Endodermal cell (in vitro differentiated cells): ENCODE results near the gene ARHGAP26. TPM values are rescaled to one million over a fixed set of nuclear protein-coding genes. Genes with fewer than 3 reads are reported as not detected.

Source experiments
- DNase-seq: peaks from one replicate; pipeline ENCODE4 v3.0.0-alpha.2; 2017
- H3K27ac ChIP-seq: 2 replicates; pipeline ENCODE4 v1.5.1; 2013; ENCODE audit warnings: mild to moderate bottlenecking, low read depth, low read length, moderate library complexity
- H3K27me3 ChIP-seq: 2 replicates; pipeline ENCODE4 v1.6.1; 2013; ENCODE audit warnings: mild to moderate bottlenecking, low read length, moderate library complexity; ENCODE audit not compliant: insufficient read depth, control insufficient read depth, poor library complexity, severe bottlenecking
- H3K36me3 ChIP-seq: 2 replicates; pipeline ENCODE4 v1.7.0; 2013; ENCODE audit warnings: mild to moderate bottlenecking, low read length, moderate library complexity; ENCODE audit not compliant: control insufficient read depth, insufficient read depth
- H3K4me1 ChIP-seq: one replicate; pipeline ENCODE4 v1.7.0; 2013; ENCODE audit warnings: low read length; ENCODE audit not compliant: control insufficient read depth, insufficient read depth
- H3K4me3 ChIP-seq: 2 replicates; pipeline ENCODE4 v1.5.1; 2013; ENCODE audit warnings: mild to moderate bottlenecking, low read length, moderate library complexity
- H3K9ac ChIP-seq: 2 replicates; pipeline ENCODE4 v1.6.1; 2013; ENCODE audit warnings: mild to moderate bottlenecking, low read length, moderate library complexity; ENCODE audit not compliant: poor library complexity, severe bottlenecking; ENCODE audit errors: extremely low read depth
- H3K9me3 ChIP-seq: 2 replicates; pipeline ENCODE4 v1.6.1; 2013; ENCODE audit warnings: mild to moderate bottlenecking, low read length, moderate library complexity; ENCODE audit not compliant: control insufficient read depth
- H3K27ac Mint-ChIP-seq: 2 replicates; pipeline ENCODE4 v1.8.0; 2020; ENCODE audit warnings: mixed read lengths
- H3K27me3 Mint-ChIP-seq: 2 replicates; pipeline ENCODE4 v1.8.0; 2021; ENCODE audit warnings: mild to moderate bottlenecking, mixed read lengths; ENCODE audit not compliant: insufficient read depth
- H3K36me3 Mint-ChIP-seq: 2 replicates; pipeline ENCODE4 v1.8.0; 2020; ENCODE audit warnings: low read depth, mixed read lengths
- H3K4me1 Mint-ChIP-seq: 2 replicates; pipeline ENCODE4 v1.8.0; 2020; ENCODE audit warnings: mixed read lengths
- H3K4me3 Mint-ChIP-seq: 2 replicates; pipeline ENCODE4 v1.8.0; 2020; ENCODE audit warnings: mild to moderate bottlenecking, moderate library complexity, mixed read lengths
- H3K9me3 Mint-ChIP-seq: 2 replicates; pipeline ENCODE4 v1.8.0; 2020; ENCODE audit warnings: mild to moderate bottlenecking, mixed read lengths
- WGBS, 2 experiments: methylation state at CpG; one replicate each; pipeline versions ENCODE4 v1.1.5 to v1.1.7; 2013; ENCODE audit warnings: missing lambda C conversion rate in 2 of 2, mixed read lengths in 1 of 2; ENCODE audit not compliant: insufficient coverage in 1 of 2, insufficient read length in 1 of 2; 5-methylcytosine and 5-hydroxymethylcytosine counted together
- total RNA-seq, 2 donors: library from RNA; stranded (reverse); fragmentation: NEBNext Ultra II Directional in 1 of 2; extraction: Animal tissue kit (Norgen Biotek cat#: 25700) in 1 of 2; gene quantifications; 2 replicates in 1 of 2; 3 replicates in 1 of 2; pipeline ENCODE4 v1.2.1, GENCODE V29; 2021
- TF ChIP-seq, protein P1 (sequence below): fragments of 200-600 bp; sonication (generic); conservative IDR thresholded peaks from 2 replicates; pipeline ENCODE4 v1.5.0; 2021; ENCODE audit warnings: antibody characterized with exemption, mild to moderate bottlenecking

ARHGAP26 gene
- total RNA-seq, 2 donors from 2014 or later, result 49.2 to 60.5 TPM

DNA sequence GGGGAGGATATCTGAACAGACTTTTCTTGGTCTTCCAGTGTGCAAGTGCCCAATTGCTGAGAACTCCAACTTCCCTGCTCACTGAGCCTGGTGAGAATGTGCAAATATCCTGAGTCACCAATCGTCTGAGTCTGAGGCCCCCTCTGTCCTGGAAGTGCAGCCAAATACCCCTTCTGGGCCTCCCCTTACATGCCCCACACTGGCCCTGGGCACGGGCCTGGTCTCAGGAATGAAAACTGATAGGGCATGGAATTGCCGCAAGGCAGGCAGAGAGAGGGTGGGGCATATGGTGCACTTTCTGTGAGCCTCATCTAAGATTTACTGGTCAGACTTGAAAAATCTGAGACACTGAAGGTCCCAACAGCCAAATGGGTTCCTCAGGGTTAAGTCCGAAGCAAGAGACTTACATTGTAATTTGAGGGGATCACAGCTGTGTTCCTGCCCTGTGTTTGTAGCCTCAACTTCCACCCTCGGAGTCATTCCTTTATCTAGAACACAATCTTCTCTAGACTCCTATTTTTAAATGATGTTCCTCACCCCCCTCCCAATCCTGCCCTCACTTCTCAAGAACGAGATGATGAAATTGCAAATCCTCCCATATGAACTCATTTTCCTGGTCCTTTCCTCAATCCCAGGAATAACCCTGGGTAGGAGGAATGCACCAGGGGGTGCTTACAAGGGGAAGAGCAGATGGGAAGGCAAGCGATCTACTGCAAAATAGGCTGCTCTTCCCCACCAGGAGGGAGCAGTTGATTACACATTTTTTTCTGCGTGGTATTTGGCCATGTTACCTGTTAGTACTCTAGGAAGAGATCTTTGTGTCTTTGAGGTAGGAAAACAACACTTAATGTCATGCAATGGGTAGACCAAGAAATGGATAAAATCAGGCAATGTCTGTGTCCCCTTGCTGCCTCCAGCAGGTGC is 34.6 kb upstream of the ARHGAP26 start:
- H3K9ac ChIP-seq, result no peak overlapping the region
- H3K4me3 ChIP-seq, result no peak overlapping the region
- Mint-ChIP-seq H3K9me3 (no peaks in the 10 kb centered on the region), H3K27ac (no peak overlapping the region), H3K27me3 (no peaks in the 10 kb centered on the region), H3K4me1 (peaks cover 26% of the 10 kb centered on the region), H3K4me3 (no peak overlapping the region), H3K36me3 (no peaks in the 10 kb centered on the region)
- H3K4me1 ChIP-seq, result peaks cover 2% of the 10 kb centered on the region
- no peaks in the 10 kb centered on the region for H3K9me3 ChIP-seq
- 90 to 92% methylated on average over 3 to 8 of the region's 8 CpGs for WGBS, 2 experiments
- TF ChIP-seq, protein P1, sequence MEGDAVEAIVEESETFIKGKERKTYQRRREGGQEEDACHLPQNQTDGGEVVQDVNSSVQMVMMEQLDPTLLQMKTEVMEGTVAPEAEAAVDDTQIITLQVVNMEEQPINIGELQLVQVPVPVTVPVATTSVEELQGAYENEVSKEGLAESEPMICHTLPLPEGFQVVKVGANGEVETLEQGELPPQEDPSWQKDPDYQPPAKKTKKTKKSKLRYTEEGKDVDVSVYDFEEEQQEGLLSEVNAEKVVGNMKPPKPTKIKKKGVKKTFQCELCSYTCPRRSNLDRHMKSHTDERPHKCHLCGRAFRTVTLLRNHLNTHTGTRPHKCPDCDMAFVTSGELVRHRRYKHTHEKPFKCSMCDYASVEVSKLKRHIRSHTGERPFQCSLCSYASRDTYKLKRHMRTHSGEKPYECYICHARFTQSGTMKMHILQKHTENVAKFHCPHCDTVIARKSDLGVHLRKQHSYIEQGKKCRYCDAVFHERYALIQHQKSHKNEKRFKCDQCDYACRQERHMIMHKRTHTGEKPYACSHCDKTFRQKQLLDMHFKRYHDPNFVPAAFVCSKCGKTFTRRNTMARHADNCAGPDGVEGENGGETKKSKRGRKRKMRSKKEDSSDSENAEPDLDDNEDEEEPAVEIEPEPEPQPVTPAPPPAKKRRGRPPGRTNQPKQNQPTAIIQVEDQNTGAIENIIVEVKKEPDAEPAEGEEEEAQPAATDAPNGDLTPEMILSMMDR, result no peak
- H3K27ac ChIP-seq, result no peak overlapping the region
- DNase-seq, result peak; percentile 36
- H3K27me3 ChIP-seq, result no peaks in the 10 kb centered on the region
- H3K36me3 ChIP-seq, result no peaks in the 10 kb centered on the region

DNA sequence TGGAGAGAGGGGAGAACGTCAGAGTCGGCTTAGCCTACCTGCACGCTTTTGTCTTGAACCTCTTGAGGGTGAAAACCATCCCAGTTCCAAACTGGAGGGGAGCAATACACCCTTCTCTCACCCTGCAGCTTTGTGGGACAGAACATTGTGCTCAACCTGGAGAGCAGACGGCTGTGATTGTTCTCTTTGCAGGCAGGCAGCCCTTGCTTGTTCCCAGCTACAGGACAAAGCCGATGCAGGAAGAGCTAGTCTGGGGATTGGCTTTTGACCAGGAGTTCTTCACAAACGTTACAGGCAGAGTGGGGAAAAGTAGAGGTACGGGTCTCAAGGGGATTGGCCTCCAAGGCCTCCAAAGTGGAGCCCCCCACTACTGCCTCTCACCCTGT is 33.9 kb upstream of the ARHGAP26 start:
- DNase-seq, result peak; percentile 34
- Histone ChIP-seq H3K9ac (no peak overlapping the region), H3K27me3 (no peaks in the 10 kb centered on the region), H3K4me1 (no peaks in the 10 kb centered on the region), H3K36me3 (no peaks in the 10 kb centered on the region), H3K27ac (no peak overlapping the region), H3K4me3 (no peak overlapping the region), H3K9me3 (no peaks in the 10 kb centered on the region)
- Mint-ChIP-seq H3K9me3 (no peaks in the 10 kb centered on the region), H3K36me3 (no peaks in the 10 kb centered on the region), H3K27ac (no peak overlapping the region), H3K4me1 (peaks cover 29% of the 10 kb centered on the region), H3K4me3 (no peak overlapping the region), H3K27me3 (no peaks in the 10 kb centered on the region)
- TF ChIP-seq, protein P1, result no peak
- WGBS, 2 experiments, result 90 to 100% methylated on average over 4 to 7 of the region's 7 CpGs

DNA sequence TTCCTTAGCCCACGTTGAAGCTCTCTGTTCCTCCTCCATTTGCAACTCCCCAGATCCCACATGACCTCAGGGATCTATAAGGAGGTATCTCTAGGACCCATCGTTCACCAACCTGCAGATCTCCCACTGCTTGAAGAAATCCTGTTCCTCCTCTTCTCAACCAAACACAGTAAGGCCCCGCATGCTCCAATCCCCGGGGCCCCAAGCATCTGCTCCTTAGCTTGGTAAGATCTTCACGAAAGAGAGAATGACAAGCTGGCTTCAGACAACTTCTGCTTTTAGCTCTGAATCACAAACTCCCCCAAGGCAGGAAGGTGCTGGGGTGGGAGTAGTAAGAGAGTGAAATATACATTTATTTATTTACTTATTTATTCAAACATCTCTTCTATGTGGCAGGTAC is 33.0 kb upstream of the ARHGAP26 start:
- Histone ChIP-seq H3K27me3 (no peaks in the 10 kb centered on the region), H3K4me3 (no peak overlapping the region), H3K9me3 (no peaks in the 10 kb centered on the region), H3K36me3 (no peaks in the 10 kb centered on the region), H3K27ac (no peak overlapping the region), H3K9ac (no peak overlapping the region), H3K4me1 (no peaks in the 10 kb centered on the region)
- Mint-ChIP-seq H3K4me1 (peaks cover 28% of the 10 kb centered on the region), H3K4me3 (no peak overlapping the region), H3K36me3 (no peaks in the 10 kb centered on the region), H3K27me3 (no peaks in the 10 kb centered on the region), H3K9me3 (no peaks in the 10 kb centered on the region), H3K27ac (no peak overlapping the region)
- 88 to 90% methylated on average over 2 to 5 of the region's 5 CpGs for WGBS, 2 experiments
- DNase-seq, result no peak
- TF ChIP-seq, protein P1, result no peak
